NCI-H82 treated with DMSO at 0.1 percent for 48 hours (cell line): ENCODE results near the gene SNX24.
A peak's percentile ranks its signal among the peaks of the same experiment; 100 is the strongest.

Source experiments
- DNase-seq: peaks from one replicate; lab custom pipeline; 2025; ENCODE audit not compliant: unreplicated experiment; lab: John Stamatoyannopoulos, UW

Gene SNX24

GRCh38 chr5:122915717-122916461 lies 70.5 kb downstream of the SNX24 start:
- DNase-seq = no peak

- no peak for DNase-seq
Measured at GRCh38 chr5:122916490-122916889, 71.1 kb downstream of the SNX24 start.

- DNase-seq = no peak
Measured at GRCh38 chr5:122919969-122920368, 74.6 kb downstream of the SNX24 start.

- no peak for DNase-seq
Measured at GRCh38 chr5:122921826-122922225, 76.4 kb downstream of the SNX24 start.

- no peak for DNase-seq
Measured at GRCh38 chr5:122924203-122924602, 78.8 kb downstream of the SNX24 start.

GRCh38 chr5:122924719-122925395 lies 79.4 kb downstream of the SNX24 start:
- no peak for DNase-seq

GRCh38 chr5:122929001-122929400 lies 83.6 kb downstream of the SNX24 start:
- DNase-seq = no peak

GRCh38 chr5:122929980-122930379 lies 84.6 kb downstream of the SNX24 start:
- DNase-seq = no peak

- DNase-seq = no peak
Measured at GRCh38 chr5:122933956-122934355, 88.5 kb downstream of the SNX24 start.

- no peak for DNase-seq
Measured at GRCh38 chr5:122936088-122936487, 90.7 kb downstream of the SNX24 start.

- DNase-seq = no peak
Measured at GRCh38 chr5:122937914-122938313, 92.5 kb downstream of the SNX24 start.

GRCh38 chr5:122940890-122941289 lies 95.5 kb downstream of the SNX24 start:
- DNase-seq = peak; percentile 82

- no peak for DNase-seq
Measured at GRCh38 chr5:122941737-122942136, 96.3 kb downstream of the SNX24 start.

GRCh38 chr5:122942164-122942914 lies 96.9 kb downstream of the SNX24 start:
- DNase-seq = peak; percentile 84

- DNase-seq = no peak
Measured at GRCh38 chr5:122943050-122943698, 97.8 kb downstream of the SNX24 start.

- no peak for DNase-seq
Measured at GRCh38 chr5:122944051-122944450, 98.6 kb downstream of the SNX24 start.

GRCh38 chr5:122947372-122947771 lies 102.0 kb downstream of the SNX24 start:
- no peak for DNase-seq

- no peak for DNase-seq
Measured at GRCh38 chr5:122947772-122948171, 102.4 kb downstream of the SNX24 start.

- no peak for DNase-seq
Measured at GRCh38 chr5:122948319-122948718, 102.9 kb downstream of the SNX24 start.

- no peak for DNase-seq
Measured at GRCh38 chr5:122951658-122952057, 106.2 kb downstream of the SNX24 start.

GRCh38 chr5:122954719-122955118 lies 109.3 kb downstream of the SNX24 start:
- DNase-seq = no peak
